MM.1S (cell line): ENCODE data around the gene THEM4.

Experiments
- DNase-seq: peaks from one replicate; pipeline ENCODE4 v3.0.0-alpha.2; 2015
- H2AFZ ChIP-seq: fragments of 300-600 bp; sonication (generic); 2 replicates; pipeline ENCODE4 v1.6.0; 2016; ENCODE audit warnings: antibody characterized with exemption, low read length
- H3F3A ChIP-seq: fragments of 300-600 bp; sonication (generic); 2 replicates; pipeline ENCODE4 v1.6.1; 2016; ENCODE audit warnings: mild to moderate bottlenecking, antibody characterized with exemption, low read length, moderate library complexity, mixed read lengths; ENCODE audit not compliant: insufficient read depth
- H3K27ac ChIP-seq: fragments of 300-600 bp; sonication (generic); 2 replicates; pipeline ENCODE4 v1.5.1; 2016; ENCODE audit warnings: mild to moderate bottlenecking, low read length
- H3K27me3 ChIP-seq: fragments of 300-600 bp; sonication (generic); replicated peaks from 2 replicates; pipeline ENCODE4 v1.6.0; 2016; ENCODE audit warnings: low read length; ENCODE audit not compliant: insufficient read depth
- H3K36me3 ChIP-seq: fragments of 300-600 bp; sonication (generic); replicated peaks from 2 replicates; pipeline ENCODE4 v1.6.1; 2016; ENCODE audit warnings: mild to moderate bottlenecking, low read length, mixed read lengths; ENCODE audit not compliant: insufficient read depth
- H3K4me1 ChIP-seq: fragments of 300-600 bp; sonication (generic); 2 replicates; pipeline ENCODE4 v1.6.1; 2016; ENCODE audit warnings: low read length, mixed read lengths
- H3K4me2 ChIP-seq: fragments of 300-600 bp; sonication (generic); 2 replicates; pipeline ENCODE4 v1.6.0; 2016; ENCODE audit warnings: low read depth, low read length
- H3K4me3 ChIP-seq: fragments of 300-600 bp; sonication (generic); 2 replicates; pipeline ENCODE4 v1.5.1; 2016; ENCODE audit warnings: low read length, mixed read lengths
- H3K79me2 ChIP-seq: fragments of 300-600 bp; sonication (generic); 2 replicates; pipeline ENCODE4 v1.6.1; 2016; ENCODE audit warnings: mixed run types, low read length, mixed read lengths
- H3K9ac ChIP-seq: fragments of 300-600 bp; sonication (generic); 2 replicates; pipeline ENCODE4 v1.6.1; 2016; ENCODE audit warnings: low read length, mixed read lengths
- H3K9me2 ChIP-seq: fragments of 300-600 bp; sonication (generic); replicated peaks from 2 replicates; pipeline ENCODE4 v1.6.1; 2016; ENCODE audit warnings: mild to moderate bottlenecking, low read length, mixed read lengths; ENCODE audit not compliant: insufficient read depth
- H3K9me3 ChIP-seq: fragments of 300-600 bp; sonication (generic); replicated peaks from 2 replicates; pipeline ENCODE4 v1.6.1; 2016; ENCODE audit warnings: mild to moderate bottlenecking, low read length, mixed read lengths; ENCODE audit not compliant: insufficient read depth
- H4K20me1 ChIP-seq: fragments of 300-600 bp; sonication (generic); 2 replicates; pipeline ENCODE4 v1.6.1; 2016; ENCODE audit warnings: mild to moderate bottlenecking, low read length, moderate library complexity, mixed read lengths; ENCODE audit not compliant: insufficient read depth
- CTCF ChIP-seq: fragments of 300-600 bp; sonication (generic); IDR thresholded peaks from 2 replicates; pipeline ENCODE4 v1.5.1; 2016; ENCODE audit warnings: antibody characterized with exemption, low read length, mixed read lengths
- EZH2 ChIP-seq: fragments of 300-600 bp; sonication (generic); optimal IDR thresholded peaks from 2 replicates; pipeline ENCODE3; 2017; ENCODE audit warnings: low read depth, mild to moderate bottlenecking, antibody characterized with exemption, low read length, mixed read lengths
- EZH2phosphoT487 ChIP-seq: fragments of 300-600 bp; sonication (generic); IDR thresholded peaks from 2 replicates; pipeline ENCODE4 v1.6.1; 2018; ENCODE audit warnings: antibody characterized with exemption, low read length

The THEM4 gene

GRCh38 chr1:151827853-151828252 is 81.5 kb downstream of the THEM4 start:
- H3K9ac ChIP-seq: no peak overlapping the region
- H3K27me3 ChIP-seq: no peaks in the 10 kb centered on the region
- no peak overlapping the region for H3K27ac ChIP-seq
- no peak for TF ChIP-seq EZH2phosphoT487
- H4K20me1 ChIP-seq: no peaks in the 10 kb centered on the region
- no peaks in the 10 kb centered on the region for H3K36me3 ChIP-seq
- H3F3A ChIP-seq: no peaks in the 10 kb centered on the region
- H2AFZ ChIP-seq: no peak overlapping the region
- H3K4me1 ChIP-seq: peaks cover 24% of the 10 kb centered on the region
- DNase-seq: no peak
- no peaks in the 10 kb centered on the region for H3K79me2 ChIP-seq
- no peak overlapping the region for H3K4me3 ChIP-seq
- H3K4me2 ChIP-seq: no peak overlapping the region
- no peaks in the 10 kb centered on the region for H3K9me3 ChIP-seq
- H3K9me2 ChIP-seq: no peaks in the 10 kb centered on the region

GRCh38 chr1:151825751-151826660 is 83.3 kb downstream of the THEM4 start:
- TF ChIP-seq EZH2 (no peak), EZH2phosphoT487 (no peak), CTCF (no peak)
- no peak overlapping the region for H2AFZ ChIP-seq
- no peaks in the 10 kb centered on the region for H3K9me3 ChIP-seq
- H3K27me3 ChIP-seq: no peaks in the 10 kb centered on the region
- no peaks in the 10 kb centered on the region for H3F3A ChIP-seq
- no peak for DNase-seq
- H3K9ac ChIP-seq: no peak overlapping the region
- H3K4me1 ChIP-seq: peaks cover 21% of the 10 kb centered on the region
- no peak overlapping the region for H3K4me3 ChIP-seq
- H3K27ac ChIP-seq: no peak overlapping the region
- no peaks in the 10 kb centered on the region for H3K79me2 ChIP-seq
- no peak overlapping the region for H3K4me2 ChIP-seq
- no peaks in the 10 kb centered on the region for H4K20me1 ChIP-seq
- H3K9me2 ChIP-seq: no peaks in the 10 kb centered on the region
- H3K36me3 ChIP-seq: no peaks in the 10 kb centered on the region

DNA sequence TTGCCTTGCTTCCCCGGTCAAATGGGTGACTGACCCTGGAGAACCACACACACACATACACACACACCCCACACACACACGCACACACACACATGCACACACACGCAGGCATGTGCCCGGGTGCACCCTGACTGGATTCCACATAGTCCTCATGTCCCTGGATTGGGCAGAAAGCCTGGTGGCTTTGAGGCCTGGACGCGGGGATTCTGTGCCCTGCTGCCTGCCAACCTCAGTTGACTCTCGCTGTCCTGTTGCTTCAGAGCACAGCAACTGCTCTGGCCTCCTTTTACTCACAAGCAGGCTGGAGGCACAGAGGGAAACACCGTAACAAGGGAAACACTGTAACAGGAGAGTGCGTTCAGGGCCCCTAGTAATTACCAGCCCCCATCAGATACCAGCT is 84.1 kb downstream of the THEM4 start:
- DNase-seq: no peak
- Histone ChIP-seq H3K27ac (no peak overlapping the region), H3K9me3 (no peaks in the 10 kb centered on the region), H3K79me2 (no peaks in the 10 kb centered on the region), H3F3A (no peaks in the 10 kb centered on the region), H3K27me3 (no peaks in the 10 kb centered on the region), H3K36me3 (no peaks in the 10 kb centered on the region), H3K4me1 (peaks cover 22% of the 10 kb centered on the region), H3K9me2 (no peaks in the 10 kb centered on the region), H3K4me2 (no peak overlapping the region), H4K20me1 (no peaks in the 10 kb centered on the region), H2AFZ (no peak overlapping the region), H3K4me3 (no peak overlapping the region), H3K9ac (no peak overlapping the region)
- no peak for TF ChIP-seq EZH2
- no peak for TF ChIP-seq CTCF
- no peak for TF ChIP-seq EZH2phosphoT487
